IPS DF 19.7 (cell line): Measurements from ENCODE around the gene REV3L.
"Not testable (repeated sequence)": the region's sequence is repeated elsewhere in the genome, so short reads cannot be mapped to it uniquely, and the experiment has no call there.

Experiments
- DNase-seq: peaks from one replicate; pipeline ENCODE4 v3.0.0-alpha.2; 2013; ENCODE audit warnings: low read depth, low spot score

REV3L gene

DNA sequence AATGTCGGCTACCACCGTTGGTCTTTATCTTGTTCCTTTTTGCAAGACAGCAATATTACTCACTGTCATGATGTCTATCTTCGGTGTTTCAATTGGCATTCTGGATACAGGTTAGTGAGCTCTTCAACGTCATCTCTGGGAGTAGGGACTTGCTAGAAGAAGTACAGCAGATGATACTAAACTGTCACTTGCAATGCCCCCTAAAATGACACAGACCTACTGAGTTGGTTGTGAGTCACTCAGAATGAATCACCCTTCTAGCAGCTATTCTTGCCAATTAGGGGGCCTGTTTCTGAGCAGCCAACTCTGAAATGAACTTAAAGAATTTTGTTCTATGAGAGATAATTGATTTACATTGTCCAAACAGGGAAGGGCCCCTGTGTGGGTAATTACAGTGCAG lies 219.2 kb downstream of the REV3L start:
- no peak for DNase-seq

DNA sequence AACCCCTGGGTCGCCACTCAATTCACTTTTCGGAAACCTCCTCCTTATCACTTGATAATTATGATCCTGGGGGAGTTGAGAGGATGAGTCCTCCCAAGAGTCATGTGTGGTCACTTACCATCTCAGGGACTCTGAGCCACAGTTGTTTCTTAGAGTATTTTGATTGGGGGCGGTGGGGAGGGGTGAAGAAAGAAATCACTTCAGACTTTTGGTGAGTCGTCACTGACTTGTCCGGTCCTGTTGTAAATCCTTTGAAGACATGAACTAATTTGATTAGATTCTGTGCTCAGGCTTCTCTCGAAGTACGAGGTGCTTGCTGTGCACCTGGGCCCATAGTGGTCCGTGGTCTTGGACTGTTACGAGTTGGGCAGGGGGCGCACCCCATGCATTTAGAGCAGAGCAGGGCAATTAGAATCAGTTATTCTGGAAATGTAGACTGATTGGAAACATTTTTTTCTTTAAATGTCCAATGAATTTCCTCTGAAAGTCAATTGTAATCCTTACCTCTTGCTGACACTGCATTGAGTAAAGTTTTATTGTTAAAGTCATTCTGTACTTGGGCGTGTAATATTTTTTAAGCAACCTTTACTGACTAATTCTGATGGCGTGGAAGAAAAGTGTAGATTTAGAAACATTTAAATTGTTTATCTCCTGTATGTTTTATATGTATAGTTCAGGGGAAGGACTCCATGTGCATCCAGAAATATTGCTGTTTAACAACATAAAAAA lies 222.3 kb downstream of the REV3L start:
- DNase-seq, result no peak

DNA sequence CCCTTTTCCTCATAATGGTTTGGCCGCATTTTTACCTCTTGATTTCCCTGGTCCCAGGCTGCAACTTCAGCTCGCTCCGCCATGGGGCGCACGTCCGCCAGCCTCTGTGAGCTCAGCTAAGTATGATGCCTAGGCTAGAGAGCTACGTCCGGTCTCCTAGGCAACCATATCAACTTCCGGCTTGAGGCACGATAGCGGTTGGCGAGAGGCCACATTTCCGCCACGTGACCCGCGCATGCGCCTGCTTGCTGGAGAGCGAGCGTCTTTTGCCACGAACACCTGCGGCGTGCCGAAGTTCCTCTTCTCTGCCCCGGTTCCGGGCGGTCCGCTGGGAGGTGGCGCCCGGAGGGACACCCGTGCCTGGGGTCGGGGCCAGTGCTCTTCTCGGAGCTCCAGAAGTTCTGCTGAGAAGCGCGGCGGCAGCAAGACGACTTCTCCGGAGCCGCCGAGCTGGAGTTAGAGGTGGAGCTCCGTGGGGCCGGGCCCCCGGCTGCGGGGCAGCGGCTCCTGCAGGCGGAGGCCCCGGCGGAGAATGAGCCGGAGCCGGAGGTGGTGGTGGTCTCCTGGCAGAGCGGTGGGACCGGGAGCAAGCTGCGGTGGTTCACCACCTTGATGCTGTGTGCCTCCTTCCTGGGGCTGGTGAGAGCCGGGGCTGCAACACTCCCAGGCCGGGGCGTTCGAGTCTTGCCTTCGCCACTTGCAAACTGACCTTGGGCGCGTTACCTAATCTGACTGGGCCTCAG lies 223.8 kb downstream of the REV3L start:
- DNase-seq, result peak; percentile 99

DNA sequence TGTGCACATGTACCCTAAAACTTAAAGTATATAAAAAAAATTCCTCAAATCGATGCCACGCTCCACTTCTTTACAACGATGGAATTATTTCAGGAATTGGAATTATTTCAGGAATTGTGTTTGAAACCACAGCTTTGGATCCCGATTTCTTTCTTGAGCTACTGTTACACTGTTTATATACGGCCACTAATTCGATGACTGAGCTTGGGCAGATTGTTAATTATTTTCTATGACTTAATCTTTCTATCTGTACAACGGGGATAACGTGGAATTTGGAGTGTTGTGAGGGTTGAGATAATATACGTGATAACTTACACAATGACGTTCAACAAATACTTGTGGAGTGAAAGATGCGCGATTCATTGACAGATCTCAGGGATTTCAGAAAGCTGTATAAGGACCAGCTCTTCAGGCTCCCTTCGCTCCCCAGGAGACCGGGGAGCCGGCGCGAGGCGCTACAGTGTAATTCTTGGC lies 224.4 kb downstream of the REV3L start:
- DNase-seq, result no peak

DNA sequence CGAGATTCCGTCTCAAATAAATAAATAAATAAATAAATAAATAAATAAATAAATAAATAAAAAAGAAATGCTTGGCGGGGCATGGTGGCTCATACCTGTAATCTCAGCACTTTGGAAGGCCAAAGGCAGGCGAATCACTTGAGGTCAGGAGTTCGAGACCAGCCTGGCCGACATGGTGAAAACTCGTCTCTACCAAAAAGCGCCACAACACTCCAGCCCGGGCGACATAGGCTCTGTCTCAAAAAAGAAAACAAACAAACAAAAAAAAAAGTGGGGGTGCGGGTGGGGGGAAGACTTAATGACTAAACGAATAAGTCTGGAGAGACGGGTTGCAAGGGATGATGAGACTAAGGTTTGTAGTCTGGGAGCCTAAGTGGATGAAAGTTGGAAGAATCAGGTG lies 225.0 kb downstream of the REV3L start:
- no peak for DNase-seq

DNA sequence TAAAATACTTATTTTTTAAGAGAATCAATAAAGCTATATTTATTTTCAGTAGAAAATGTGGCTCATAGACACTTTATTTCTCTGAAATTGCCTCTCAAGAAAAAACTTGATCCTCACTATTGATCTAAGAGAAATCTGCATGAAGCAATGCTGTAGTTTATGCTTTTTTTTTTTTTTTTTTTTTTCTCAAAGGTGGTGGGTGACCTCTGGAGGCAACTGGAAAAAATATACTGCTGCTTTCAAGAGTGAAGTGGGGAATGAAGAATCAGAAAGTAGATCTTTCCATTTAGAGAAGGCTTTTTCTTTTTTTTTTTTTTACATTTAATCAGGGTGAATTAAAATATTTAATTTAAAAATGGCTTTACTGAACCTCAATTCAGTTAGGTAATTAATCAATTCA lies 226.4 kb downstream of the REV3L start:
- no peak for DNase-seq

DNA sequence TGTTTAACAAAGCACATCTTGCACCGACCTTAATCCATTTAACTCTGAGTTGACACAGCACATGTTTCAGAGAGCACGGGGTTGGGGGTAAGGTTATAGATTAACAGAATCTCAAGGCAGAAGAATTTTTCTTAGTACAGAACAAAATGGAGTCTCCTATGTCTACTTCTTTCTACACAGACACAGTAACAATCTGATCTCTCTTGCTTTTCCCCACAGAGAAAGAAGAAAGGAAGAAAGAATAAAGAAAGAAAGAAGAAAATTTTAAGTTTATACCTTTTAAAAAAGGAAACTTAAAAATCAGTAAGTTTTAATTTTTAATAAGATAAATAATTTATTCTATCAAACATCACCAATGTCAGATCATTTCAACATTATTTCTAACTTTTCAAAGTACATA lies 227.2 kb downstream of the REV3L start:
- DNase-seq, result not testable (repeated sequence)

DNA sequence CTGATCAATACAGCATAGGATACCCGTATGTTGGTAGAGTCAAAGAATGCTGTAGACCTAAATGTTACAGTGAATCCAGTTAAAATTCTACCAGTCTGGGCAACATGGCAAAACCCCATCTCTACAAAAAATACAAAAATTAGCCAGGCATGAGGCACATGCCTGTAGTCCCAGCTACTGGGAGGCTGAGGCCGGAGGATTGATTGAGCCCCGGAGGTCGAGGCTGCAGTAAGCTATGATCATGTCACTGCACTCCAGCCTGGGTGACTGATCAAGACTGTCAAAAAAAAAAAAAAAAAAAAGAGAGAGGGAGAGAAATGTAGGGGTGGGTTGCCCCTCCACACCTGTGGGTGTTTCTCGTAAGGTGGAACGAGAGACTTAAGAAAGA lies 228.2 kb downstream of the REV3L start:
- DNase-seq, result no peak

DNA sequence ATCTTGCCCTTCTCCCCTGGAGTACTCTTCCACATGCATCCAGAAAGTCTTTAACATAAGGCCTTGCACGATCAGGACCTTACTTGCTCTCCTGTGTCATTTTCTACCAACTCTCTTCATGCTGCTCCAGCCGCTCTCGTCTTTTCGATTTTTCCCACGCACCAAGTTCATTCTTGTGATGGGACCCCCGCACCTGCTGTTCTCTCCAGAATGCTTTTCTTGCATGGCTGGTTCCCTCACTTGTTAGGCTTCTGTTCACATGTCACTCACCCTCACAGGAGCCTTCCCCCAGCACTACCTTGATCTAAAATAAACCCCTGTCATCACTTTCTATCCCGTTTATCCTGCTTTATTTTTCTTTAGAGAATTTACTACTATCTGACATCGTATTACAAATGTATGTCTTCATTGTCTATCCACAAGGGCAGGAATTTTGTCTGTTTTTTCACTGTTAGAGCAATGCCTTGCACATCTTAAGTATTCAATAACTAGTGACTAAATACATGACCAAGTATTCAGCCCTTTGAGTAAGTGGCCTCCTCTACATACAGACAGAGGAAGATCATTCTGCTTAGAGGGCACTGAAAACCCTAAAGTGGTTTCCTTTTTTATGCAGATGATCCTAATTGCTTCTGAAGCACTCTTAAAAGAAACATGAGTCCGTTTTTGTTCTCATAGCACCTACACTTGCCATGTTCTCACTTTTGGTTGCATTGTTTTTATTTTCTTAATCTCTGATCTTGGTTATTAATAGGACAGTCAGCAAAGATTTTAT lies 228.8 kb downstream of the REV3L start:
- peak; percentile 77 for DNase-seq

DNA sequence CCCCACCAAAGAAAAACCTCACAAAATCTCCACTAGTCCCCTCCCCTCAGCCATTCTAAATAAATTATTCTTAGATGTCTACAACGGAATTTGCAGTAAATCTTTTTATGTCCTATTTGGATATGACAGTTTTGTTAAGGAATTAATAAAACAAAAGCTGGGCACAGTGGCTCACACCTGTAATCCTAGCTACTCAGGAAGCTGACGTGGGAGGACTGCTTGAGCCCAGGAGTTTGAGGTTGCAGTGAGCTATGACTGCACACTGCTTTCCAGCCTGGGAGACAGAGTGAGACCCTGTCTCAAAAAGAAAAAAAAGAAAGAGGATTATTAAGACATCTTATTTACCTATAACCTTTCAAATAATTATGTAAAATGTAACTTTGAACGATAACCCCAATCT lies 230.3 kb downstream of the REV3L start:
- no peak for DNase-seq

DNA sequence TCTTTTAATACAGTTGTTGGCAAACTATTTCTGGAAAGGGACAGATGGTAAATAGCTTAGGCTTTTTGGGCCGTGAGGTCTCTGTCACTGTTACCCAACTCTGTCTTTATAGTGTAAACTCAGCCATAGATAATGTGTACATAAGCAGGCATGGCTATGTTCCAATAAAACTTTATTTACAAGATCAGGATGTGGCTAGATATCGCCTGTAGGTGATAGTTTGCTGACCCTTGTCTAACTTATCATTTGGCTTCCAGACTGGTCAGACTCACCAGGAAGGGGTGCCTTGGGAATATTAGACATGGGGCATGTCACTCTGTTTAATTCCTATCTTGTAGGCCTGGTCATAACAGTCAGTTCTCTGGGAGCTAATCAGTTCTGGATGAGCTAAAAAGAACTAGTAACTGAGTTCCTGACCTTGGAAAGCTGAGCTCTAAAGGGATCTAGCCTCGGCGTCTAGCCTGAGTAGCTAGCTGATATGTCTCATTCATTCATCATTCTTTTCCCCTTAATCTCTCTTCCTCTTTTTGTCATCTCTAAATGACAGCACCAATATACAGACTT lies 232.1 kb downstream of the REV3L start:
- DNase-seq, result no peak
